ENCODE measurements around the gene EXOSC9.

Gene EXOSC9

GRCh38 chr4:121799208-121799823, 1.8 kb upstream of the EXOSC9 start:
- no peak for TF ChIP-seq CTCF (conservative IDR thresholded peaks at IDR 0.05)
- H3K27ac ChIP-seq = no peak overlapping the region

GRCh38 chr4:121799867-121800501, 1.1 kb upstream of the EXOSC9 start:
- no peak for TF ChIP-seq CTCF (conservative IDR thresholded peaks at IDR 0.05)
- TF ChIP-seq ZFX (IDR thresholded peaks at IDR 0.05) = no peak
- no peak overlapping the region for H3K27ac ChIP-seq

GRCh38 chr4:121800638-121800960, 524 bp upstream of the EXOSC9 start:
- peak overlapping the region; percentile 80; the same call in 1 of the 2 replicates for H3K27ac ChIP-seq
- TF ChIP-seq ZFX (IDR thresholded peaks at IDR 0.05) = no peak
- TF ChIP-seq CTCF (conservative IDR thresholded peaks at IDR 0.05) = no peak

GRCh38 chr4:121801715-121802075, 572 bp downstream of the EXOSC9 start:
- peak overlapping the region; percentile 80 for H3K27ac ChIP-seq
- 0 out of 2 replicates have a peak, but pooled peaks have one; percentile 19 for TF ChIP-seq ZFX (IDR thresholded peaks at IDR 0.05)
- TF ChIP-seq CTCF (conservative IDR thresholded peaks at IDR 0.05) = no peak

- no peak overlapping the region for H3K27ac ChIP-seq
- TF ChIP-seq ZFX (IDR thresholded peaks at IDR 0.05) (no peak), CTCF (conservative IDR thresholded peaks at IDR 0.05) (no peak)
Observed at GRCh38 chr4:121806411-121806810, 5.3 kb downstream of the EXOSC9 start.

- TF ChIP-seq CTCF (conservative IDR thresholded peaks at IDR 0.05) = no peak
- no peak for TF ChIP-seq ZFX (IDR thresholded peaks at IDR 0.05)
- H3K27ac ChIP-seq = no peak overlapping the region
Observed at GRCh38 chr4:121811122-121811521, 10.0 kb downstream of the EXOSC9 start.

GRCh38 chr4:121814756-121815155, 13.6 kb downstream of the EXOSC9 start:
- no peak overlapping the region for H3K27ac ChIP-seq
- TF ChIP-seq ZFX (IDR thresholded peaks at IDR 0.05) (no peak), CTCF (conservative IDR thresholded peaks at IDR 0.05) (no peak)
